Neutrophil (primary cell): ENCODE measurements around the gene PURB.
"Not testable (repeated sequence)": the region's sequence is repeated elsewhere in the genome, so short reads cannot be mapped to it uniquely, and the experiment has no call there.

Source experiments
- H3K27ac ChIP-seq: fragments of 200-600 bp; sonication (generic); 2 replicates; pipeline ENCODE4 v1.5.1; 2016; ENCODE audit warnings: mild to moderate bottlenecking, moderate library complexity
- H3K27me3 ChIP-seq: fragments of 200-600 bp; sonication (generic); 2 replicates; pipeline ENCODE4 v1.6.0; 2016; ENCODE audit warnings: mild to moderate bottlenecking
- H3K36me3 ChIP-seq: fragments of 200-600 bp; sonication (generic); 2 replicates; pipeline ENCODE4 v1.5.1; 2017
- H3K4me1 ChIP-seq, 2 experiments: fragments of 200-600 bp in 1 of 2; sonication (generic) in 1 of 2; 1 replicate in 1 of 2; 2 replicates in 1 of 2; pipeline versions ENCODE4 v1.5.1 to v1.6.1; 2013 to 2016; ENCODE audit warnings: low read depth in 1 of 2, low read length in 1 of 2, mild to moderate bottlenecking in 1 of 2, moderate library complexity in 1 of 2; ENCODE audit not compliant: control insufficient read depth in 1 of 2, insufficient read depth in 1 of 2
- H3K4me3 ChIP-seq, 2 experiments: fragments of 200-600 bp in 1 of 2; sonication (generic) in 1 of 2; 1 replicate in 1 of 2; 2 replicates in 1 of 2; pipeline ENCODE4 v1.5.1; 2013 to 2016; ENCODE audit warnings: low read depth in 1 of 2, low read length in 1 of 2, mild to moderate bottlenecking in 1 of 2, moderate library complexity in 1 of 2
- H3K9me3 ChIP-seq: fragments of 200-600 bp; sonication (generic); 2 replicates; pipeline ENCODE4 v1.5.1; 2016
- CTCF ChIP-seq: fragments of 200-600 bp; sonication (generic); IDR thresholded peaks from 2 replicates; pipeline ENCODE4 v1.5.1; 2016; ENCODE audit warnings: antibody characterized with exemption

The PURB gene

GRCh38 chr7:44849259-44849884 lies 36.0 kb downstream of the PURB start:
- peaks cover 55 to 57% of the 10 kb centered on the region in 2 experiments for H3K4me1 ChIP-seq
- no peak for TF ChIP-seq CTCF
- H3K9me3 ChIP-seq: no peaks in the 10 kb centered on the region
- no peaks in the 10 kb centered on the region for H3K27me3 ChIP-seq
- H3K4me3 ChIP-seq: no peak overlapping the region
- H3K36me3 ChIP-seq: no peaks in the 10 kb centered on the region
- peak overlapping the region; percentile 99 for H3K27ac ChIP-seq

DNA sequence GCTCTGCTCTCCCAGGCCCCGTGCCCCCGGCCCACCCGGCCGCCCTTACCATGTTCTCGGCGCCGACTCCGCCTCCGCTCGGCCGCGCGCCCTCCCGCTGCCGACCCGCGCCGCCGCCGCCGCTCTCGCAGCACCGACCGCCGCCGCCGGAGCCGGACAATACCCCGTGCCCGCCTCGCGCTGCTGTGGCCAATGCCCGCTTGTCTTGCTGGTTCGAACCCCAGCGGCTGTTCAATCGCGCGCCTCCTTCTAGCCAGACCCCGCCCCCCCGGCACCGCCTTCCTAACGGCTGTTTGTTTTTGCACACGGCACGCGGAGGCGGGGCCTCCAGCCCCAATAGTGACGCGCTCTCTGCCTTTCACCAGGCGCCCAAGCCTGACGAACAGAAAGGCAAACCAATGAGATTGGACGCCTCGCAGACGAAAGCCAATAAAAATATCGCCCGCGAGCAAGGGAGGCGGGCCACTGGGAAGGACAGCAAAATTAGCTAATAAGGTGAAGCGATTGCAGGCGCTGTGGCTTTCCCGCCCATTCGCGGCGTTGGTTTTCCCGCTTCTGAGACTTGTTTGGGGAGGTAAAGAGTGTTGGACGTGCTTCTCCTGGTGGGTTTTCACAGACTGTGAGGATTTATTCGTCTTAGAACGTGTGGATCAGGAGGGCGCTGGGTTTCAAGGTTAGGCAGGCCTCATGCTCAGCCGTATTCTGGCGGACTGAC lies 37.3 kb downstream of the PURB start, which contains the start of gene H2AZ2:
H2AZ2 (minus strand) TSS at position 168 of the 715 bp plus-strand sequence; CDS start at position 52, 116 bp downstream.
- Histone ChIP-seq H3K36me3 (no peaks in the 10 kb centered on the region), H3K4me3 (peak within 1 kb of the TSS; percentile 87 to 93), H3K4me1 (peaks cover 63 to 64% of the 10 kb centered on the region in 2 experiments), H3K9me3 (no peaks in the 10 kb centered on the region), H3K27me3 (no peaks in the 10 kb centered on the region), H3K27ac (peak within 1 kb of the TSS; percentile 99)
- TF ChIP-seq CTCF: peak; percentile 76

- peak; percentile 94 for TF ChIP-seq CTCF
- Histone ChIP-seq H3K9me3 (no peaks in the 10 kb centered on the region), H3K4me1 (peaks cover 66 to 70% of the 10 kb centered on the region in 2 experiments), H3K4me3 (peak overlapping the region; percentile 87 to 93), H3K27ac (peak overlapping the region; percentile 99), H3K27me3 (no peaks in the 10 kb centered on the region), H3K36me3 (no peaks in the 10 kb centered on the region)
These were observed 37.8 kb downstream of the PURB start for GRCh38 chr7:44847509-44847919.

DNA sequence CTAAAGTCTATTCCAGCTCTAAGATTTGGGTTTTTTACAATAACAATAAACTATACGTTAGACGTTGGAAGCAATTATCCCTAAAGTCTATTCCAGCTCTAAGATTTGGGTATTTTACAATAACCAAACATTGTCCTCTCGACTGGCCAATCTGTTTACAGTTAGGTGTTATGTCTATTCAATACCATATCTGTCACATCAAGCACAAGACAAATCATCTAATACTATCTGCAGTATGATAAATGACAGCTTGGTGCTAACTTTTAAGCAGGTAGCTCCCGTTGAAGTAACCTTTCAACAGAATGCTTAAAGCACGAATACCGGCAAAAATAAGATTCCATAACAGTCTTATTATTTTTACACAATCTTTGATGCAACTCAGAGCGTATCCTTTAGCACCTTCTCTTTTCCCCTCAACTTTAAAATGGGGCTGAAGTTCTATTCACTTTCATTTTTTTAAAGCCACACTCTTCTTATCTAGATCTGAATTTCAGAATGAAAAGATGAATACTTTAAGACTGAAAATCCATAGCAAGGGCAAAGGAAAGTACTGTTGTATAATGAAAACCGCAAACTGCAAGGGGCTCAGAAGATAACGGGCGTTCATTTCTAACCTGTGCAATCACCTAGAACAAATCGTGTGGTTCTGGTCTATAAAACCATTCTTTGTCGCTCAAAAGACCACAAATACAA lies 38.4 kb downstream of the PURB start:
- no peaks in the 10 kb centered on the region for H3K9me3 ChIP-seq
- peak overlapping the region; percentile 99 for H3K27ac ChIP-seq
- no peaks in the 10 kb centered on the region for H3K27me3 ChIP-seq
- H3K4me3 ChIP-seq: peak overlapping the region; percentile 87 to 93
- no peak for TF ChIP-seq CTCF
- no peaks in the 10 kb centered on the region for H3K36me3 ChIP-seq
- peaks cover 70 to 75% of the 10 kb centered on the region in 2 experiments for H3K4me1 ChIP-seq

- not testable (repeated sequence) for H3K9me3 ChIP-seq, H3K36me3 ChIP-seq, H3K27me3 ChIP-seq
- H3K4me1 ChIP-seq: peaks cover 76 to 81% of the 10 kb centered on the region in 2 experiments
- H3K27ac ChIP-seq: peak overlapping the region; percentile 99
- peak overlapping the region; percentile 87 to 93 for H3K4me3 ChIP-seq
These were observed 38.9 kb downstream of the PURB start for GRCh38 chr7:44846390-44846789.
